HG03469 (cell line): ENCODE measurements around the gene METAP1D.

ENCODE experiments used
- ATAC-seq: cut with Tn5 transposase; IDR thresholded peaks from one replicate; pipeline ENCODE4 v1.9.1; 2021; ENCODE audit warnings: mild to moderate bottlenecking, moderate library complexity, moderate number of reproducible peaks; ENCODE audit not compliant: unreplicated experiment

Gene METAP1D

DNA sequence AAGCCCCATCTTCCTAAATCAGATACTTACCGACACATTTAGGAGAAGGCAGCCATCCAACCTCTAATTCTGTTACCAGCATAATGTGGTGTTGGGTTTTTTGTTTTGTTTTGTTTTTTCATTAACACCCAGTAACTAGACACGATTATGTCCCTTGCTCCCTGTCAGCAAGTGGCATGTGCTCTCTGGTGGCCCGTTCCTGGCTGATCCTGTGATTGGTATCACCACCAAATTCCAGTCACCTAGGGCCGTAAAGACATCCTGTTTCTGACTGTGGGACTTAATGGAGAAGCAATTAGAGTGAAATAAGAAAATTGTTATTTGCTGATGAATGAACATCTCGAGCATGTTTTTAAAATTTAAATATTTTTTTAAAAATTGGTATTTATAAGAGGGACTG is 79.7 kb downstream of the METAP1D start:
- ATAC-seq = no peak

DNA sequence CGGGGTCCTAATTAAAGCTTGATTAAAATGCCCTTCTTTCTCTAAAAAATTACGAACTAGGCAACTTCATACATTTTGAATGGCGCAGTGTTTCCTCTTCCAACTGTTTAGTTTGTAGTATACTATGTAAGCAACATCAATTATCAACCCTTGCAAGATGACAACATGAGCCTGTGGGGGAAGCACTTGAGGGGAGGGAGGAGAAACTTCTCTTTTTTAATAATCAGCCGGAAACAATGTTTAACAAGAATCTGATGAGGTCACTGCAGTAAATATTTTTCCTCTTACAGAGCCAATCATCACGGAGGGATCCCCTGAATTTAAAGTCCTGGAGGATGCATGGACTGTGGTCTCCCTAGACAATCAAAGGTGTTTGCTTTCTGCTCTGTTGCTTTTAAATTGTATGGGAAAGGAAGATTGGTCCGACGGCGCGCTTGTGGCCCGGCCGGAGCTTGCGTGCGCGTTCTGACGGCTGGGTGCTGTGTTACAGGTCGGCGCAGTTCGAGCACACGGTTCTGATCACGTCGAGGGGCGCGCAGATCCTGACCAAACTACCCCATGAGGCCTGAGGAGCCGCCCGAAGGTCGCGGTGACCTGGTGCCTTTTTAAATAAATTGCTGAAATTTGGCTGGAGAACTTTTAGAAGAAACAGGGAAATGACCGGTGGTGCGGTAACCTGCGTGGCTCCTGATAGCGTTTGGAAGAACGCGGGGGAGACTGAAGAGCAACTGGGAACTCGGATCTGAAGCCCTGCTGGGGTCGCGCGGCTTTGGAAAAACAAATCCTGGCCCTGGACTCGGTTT is 80.3 kb downstream of the METAP1D start:
- no peak for ATAC-seq

DNA sequence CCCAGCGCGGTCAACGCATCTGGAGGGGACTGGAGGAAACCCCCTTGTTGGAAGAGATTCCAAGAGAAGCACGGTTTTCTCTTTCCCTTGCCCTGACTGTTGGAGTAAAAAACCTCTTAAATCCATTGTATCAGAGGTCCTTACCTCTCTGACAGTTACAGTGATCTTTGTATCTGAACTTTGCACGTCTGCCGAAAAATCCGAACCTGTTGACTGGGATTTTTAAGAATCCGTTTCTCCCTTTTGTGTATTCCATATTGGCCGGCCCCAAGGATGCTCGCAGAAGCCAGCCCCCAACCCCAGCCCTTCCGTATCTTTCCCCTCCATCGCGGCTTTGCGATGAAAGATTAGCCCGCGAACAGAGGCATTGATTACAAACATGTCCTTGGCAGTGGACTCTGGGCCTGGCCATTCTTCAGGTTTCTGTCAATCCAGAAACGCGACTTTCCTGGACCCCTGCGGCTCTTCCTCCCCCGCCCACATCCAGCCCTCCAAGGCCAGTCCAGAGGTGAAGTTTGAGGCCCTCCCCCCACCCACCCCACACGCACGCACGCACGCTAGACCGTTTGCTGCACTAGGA is 81.0 kb downstream of the METAP1D start:
- no peak for ATAC-seq

DNA sequence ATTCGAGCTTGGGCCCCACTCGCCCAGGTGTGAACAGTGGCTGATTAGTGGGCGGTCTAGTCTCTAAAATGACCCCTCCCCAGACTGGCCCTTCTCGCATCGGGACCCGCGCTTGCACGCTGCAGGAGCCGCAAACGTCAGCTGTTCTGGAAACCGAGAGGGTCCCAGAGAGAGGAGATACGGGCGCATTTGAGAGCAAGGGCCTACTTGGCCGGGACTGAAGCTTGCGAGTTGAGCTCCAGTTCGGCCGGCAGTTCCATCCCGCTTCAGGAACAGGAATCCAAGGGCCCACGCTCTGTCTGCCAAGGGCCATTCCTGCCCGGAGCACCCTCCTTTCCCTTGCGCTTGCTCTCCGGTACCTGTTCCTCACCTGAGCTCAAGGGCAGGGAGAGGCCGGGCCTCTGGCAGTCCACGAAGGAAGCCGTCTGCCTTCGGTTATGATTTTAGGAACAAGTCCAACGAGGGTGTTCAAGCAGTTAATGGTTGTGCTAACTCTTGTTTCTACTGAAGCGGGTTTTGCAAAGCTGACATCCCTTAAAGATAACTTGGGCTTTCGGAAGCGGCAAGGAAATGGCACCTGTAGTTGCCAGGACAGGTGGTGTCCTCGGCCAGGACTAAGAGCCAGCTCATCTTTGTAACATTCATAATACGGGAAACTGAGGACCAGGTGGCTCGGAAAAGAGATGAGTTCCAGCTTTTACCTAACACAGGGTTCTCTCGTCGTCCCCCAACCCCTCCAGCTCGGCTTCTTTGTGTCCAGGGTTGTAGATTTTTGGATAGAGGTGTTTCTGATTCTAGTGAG is 81.7 kb downstream of the METAP1D start:
- ATAC-seq = no peak

DNA sequence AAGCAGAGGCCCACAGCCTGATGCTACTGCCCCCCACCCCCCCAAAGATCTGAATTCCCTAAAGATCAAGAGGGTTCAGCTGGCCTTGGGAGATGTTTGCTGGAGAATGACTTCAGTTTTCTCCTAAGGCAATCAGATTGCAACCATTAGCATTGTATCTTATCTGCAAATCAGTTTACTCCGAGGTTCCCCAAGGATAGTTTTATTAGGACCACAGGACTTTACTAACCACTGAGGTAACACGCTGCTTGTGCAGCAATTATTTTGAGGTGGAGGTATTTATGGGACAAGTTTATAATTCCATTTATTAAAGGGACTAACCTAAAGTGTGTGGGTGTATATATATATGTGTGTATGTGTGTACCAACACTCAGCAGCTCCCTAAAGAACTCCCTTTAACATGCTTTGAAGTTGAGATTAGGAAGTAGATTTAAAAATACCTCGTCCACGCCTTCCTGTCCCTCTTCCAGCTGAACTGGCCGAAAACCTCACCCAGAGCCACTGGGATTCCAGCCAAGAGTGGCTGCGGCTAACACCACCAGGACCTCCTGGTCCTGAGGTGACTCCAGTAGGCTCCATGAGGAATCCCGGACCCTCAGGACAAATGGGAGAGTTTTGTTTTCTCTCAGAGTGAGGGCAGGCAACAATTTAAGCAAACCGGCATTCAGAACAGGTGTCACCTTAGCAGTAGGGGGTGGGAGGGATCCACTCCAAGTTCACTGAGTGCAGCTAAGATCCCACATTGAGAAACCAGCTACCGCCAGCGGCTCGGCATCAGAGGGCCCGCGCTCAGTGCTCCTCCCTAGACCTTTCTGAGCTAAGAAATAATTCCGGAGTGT is 82.6 kb downstream of the METAP1D start:
- no peak for ATAC-seq

DNA sequence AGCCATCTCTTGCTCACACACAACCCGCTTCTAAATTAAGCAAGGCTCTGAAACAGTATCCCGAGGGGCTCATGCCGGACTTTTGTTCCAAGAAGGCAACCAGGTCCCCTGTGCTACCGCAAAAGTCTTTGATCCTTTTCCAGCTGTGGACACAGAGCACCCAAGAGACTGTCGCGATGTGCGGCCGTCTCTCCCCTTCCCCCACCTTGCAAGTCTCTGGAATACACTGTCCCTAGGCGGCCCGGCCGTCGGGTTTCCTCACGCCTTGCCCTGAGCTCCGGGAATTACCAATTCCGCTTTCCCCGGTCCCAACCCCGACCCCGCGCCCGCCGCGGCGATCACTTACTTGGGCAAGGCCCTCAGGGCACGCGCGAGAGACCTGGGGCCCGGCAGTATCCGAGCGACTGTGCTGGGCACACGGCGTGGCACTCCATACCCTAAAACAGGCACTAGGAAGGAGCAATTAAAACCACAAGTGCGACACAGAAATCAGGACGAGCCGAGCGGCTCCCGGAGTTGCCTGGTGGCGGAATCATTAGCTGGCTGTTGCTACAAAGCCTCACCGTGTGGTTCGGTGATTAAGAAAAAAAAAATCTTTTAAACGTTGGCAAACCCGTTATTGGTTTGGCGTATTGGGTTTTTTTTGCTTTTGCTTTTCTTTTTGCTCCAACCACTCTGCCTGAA is 83.3 kb downstream of the METAP1D start:
- no peak for ATAC-seq

DNA sequence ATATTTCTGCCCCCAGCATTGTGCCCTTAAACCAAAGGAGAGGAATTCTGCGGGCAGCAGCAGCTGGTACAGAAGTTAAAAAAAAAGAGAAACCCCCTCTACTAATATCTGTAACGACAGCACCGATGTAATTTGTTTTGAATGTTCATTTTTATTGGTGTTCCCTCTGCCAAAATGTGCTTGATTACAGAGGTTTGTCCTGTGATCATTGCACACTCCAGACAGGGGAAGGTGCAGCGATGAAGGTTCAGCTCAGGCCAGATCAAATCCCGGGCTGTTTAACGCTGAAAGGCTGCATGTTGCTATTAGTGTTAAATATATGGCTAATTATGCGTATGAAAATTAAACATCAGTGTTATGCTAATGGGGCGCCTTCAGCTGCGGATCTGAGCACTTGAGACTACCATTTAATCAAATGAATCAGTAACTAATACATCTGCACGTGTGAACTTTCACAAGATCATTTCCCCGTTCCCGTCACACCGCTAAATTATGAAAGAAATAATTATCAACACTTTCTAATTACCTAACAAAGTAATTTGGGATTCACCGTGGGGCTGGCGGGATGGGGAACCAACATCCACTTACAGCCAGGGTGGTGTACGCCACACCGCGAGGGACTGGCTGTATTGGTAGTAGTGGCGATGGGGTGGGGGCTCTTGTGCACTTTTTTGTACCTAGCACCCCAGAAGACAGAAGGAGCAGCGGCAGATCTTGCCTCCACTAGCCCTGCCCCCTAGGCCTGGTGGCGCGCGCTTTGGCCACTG is 84.1 kb downstream of the METAP1D start:
- ATAC-seq = no peak

DNA sequence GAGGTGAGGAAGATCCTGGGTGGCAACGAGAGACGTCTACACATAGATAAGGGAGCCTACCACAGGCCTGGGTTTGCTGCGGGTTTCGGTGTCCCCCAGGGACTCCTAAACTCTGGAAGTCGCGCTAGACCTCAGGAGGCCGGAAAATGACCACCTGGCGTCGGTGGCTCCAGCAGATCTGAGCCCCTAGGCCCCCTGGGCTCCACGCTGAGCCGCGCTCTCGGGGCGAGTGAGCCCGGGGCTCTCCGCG is 84.6 kb downstream of the METAP1D start:
- no peak for ATAC-seq

DNA sequence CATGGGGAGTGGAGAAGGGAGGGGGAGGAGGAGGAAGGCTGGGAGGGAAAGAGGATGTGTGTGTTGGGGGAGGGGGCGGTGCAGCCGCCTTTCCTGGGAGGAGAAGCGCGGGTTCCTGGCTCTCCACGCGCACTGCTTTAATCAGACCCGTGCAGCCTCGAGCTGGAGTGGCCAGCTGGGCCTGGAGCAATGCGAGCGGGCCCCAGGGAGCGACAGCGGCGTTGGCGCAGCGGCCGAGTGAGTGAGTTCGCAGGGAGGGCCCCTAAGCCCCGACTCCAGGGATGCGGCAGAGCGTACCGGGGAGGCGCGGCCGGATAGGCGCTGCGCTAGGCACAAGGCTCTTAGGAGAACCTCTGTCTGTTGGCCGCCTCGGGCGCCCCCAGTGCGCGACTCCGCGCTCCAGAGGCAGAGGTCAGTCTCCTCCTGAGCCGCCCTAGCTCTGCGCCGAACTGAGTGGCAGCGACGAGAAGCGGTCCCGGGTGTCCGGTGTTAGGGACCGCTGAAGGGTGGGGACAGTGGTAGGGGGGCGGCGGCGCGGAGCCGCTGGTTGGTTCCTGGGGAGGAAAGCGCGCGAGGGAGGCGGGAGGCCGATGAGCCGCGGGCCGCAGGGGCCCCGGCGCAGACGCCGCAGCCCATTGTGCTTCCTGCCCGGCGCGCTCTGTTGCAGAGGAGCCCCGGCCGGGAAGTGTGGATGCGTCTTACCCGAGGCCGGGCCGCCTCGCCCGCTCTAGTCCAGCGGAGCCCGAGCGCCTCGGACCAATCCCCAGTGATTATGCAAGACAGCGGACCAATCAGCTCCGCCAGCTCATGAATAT is 85.1 kb downstream of the METAP1D start:
- ATAC-seq = peak; percentile 81

DNA sequence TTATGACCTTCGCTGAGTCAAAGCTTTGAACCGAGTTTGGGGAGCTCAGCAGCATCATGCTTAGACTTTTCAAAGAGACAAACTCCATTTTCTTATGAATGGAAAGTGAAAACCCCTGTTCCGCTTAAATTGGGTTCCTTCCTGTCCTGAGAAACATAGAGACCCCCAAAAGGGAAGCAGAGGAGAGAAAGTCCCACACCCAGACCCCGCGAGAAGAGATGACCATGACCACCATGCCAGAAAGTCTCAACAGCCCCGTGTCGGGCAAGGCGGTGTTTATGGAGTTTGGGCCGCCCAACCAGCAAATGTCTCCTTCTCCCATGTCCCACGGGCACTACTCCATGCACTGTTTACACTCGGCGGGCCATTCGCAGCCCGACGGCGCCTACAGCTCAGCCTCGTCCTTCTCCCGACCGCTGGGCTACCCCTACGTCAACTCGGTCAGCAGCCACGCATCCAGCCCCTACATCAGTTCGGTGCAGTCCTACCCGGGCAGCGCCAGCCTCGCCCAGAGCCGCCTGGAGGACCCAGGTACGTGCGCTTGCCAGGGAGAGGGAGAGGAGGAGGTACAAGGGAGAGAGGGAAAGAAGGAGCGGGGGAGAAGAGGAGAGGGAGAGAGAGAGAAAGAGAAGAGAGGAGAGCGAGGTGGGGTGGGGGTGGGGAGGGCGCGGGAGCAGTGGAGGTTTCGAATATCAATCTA is 85.9 kb downstream of the METAP1D start, which contains the start of gene DLX1:
DLX1 (plus strand) TSS at position 48 of the 700 bp plus-strand sequence; CDS start at position 219, 171 bp downstream.
- no peak for ATAC-seq

DNA sequence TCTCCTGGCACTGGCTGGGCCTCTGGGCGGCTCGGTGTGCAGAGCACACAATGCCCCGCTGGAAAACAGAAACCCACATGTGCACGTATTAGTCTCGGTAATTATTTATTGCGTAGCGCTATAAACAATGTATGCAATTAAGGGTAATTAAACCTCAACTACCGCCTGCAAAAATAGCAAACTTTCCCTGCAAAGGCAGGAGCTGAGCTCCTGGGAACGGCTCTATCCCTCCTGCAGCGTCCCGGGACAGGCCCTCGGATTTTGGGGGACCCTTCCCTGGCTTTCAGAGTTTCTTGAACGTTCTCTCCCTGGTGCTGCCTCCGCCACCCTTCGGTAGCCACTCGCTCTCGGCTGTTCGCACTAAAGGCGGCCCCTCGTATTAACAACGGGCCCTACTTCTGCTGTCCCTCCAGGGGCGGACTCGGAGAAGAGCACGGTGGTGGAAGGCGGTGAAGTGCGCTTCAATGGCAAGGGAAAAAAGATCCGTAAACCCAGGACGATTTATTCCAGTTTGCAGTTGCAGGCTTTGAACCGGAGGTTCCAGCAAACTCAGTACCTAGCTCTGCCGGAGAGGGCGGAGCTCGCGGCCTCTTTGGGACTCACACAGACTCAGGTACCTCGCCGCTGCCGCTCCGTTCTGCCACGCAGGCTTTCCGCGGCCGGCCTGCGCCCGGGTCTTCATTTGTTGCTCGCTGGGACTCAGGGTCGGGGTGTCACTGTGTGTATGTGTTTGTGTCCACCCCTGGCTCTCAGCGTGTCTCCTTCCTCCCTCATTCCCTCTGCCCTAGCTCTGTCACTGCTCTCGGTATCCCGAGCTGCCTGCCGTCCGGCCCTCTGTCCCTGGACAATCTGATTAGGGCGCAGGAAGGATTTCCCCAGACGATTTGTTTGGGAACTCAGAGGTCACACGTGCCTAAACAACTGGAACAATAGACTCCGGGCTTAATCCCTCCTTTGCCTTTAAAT is 86.8 kb downstream of the METAP1D start:
- no peak for ATAC-seq

DNA sequence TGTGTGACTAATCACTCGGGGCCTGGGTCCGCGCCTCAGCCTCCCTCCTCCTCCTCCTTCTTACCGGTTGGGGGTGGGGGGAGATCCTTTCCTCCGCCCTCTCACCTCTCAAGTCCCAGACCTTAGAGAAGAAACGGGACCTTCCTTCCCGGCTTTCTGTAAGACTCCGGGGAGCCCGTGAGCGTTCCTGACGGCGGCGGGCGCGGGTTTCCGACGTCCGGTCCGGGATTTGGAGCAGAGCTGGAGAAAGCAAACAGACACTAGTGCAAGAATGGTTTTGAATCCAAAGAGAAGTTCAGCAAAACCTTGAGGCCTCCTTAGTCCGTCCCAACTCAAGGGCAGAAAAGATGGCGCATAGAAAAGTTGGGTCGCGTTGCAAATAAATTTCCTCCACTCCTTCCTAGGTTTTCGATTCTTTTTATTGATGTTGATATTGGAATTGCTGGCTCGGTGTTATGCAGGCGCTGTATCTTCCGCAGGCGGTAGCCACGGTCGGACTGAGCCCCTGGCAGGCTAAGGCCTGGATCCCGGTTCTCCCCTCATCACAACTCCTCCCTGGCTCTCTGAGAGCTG is 87.5 kb downstream of the METAP1D start:
- no peak for ATAC-seq

DNA sequence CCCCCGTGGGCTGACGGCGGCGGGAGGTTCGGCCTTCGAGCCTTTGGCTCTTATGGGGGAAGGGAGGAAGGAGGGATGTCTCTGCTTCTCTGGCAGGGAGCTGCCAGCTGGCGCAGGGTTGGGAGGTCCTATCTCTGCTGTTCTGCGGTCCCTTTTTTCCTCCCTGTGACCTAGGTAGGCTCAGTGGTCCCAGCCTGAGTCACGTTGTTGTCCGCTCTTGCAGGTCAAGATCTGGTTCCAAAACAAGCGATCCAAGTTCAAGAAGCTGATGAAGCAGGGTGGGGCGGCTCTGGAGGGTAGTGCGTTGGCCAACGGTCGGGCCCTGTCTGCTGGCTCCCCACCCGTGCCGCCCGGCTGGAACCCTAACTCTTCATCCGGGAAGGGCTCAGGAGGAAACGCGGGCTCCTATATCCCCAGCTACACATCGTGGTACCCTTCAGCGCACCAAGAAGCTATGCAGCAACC is 88.1 kb downstream of the METAP1D start:
- ATAC-seq = no peak

DNA sequence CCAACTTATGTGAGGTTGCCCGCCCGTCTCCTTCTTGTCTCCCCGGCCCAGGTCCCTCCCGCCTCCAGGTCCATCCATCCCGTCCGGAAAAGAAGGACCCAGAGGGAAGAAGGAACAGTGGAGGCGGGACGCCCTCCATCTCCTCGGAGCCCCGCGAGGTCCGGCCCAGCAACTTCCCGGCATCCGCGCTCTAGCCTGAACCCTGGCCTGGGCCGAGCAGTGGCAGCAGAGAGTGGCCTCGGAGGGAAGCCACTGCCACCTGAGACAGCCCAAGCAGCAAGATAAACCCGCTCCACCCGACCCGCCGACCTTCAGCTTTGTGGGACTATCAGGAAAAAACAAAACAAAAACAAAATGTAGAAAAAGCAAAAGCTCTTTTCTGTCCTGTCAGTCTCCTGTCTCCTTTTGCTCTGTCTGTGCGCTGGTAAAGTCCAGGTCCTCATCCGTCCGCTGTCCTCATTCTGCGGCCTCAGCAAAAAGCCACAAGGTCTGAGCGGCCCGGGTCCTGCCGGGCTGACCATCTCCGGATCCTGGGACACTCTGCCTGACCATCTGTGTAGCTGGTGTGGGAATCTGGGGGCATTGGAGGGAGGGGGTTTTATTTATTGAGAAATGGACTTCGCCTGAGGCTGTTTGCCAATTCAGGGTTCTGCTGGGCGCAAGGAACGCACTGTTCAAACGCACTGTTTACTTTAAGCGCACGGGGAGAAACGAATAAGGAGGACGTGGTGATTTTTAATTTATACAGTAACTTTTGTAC is 88.7 kb downstream of the METAP1D start:
- no peak for ATAC-seq

DNA sequence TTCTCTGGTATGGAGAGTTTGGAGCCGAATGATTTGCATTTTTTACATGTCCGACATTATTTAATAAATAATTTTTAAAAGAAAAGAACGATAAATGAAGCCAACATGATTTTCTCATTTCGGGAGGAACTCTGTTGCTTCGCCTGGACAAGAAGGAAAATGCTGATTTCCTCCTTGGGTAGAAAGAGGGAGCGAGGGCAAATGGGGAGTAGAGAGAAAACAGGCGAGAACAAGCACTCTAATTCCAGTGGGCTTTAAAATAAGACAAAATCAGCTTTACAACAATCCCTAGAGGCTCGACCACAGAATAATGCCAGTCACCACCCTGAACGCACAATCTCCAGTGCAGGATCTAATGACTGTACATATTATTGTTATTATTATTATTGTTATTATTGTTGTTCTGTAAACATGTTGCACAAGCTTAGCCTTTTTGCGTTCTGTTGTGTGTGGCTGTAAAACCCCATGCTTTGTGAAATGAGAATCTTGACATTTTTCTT is 89.3 kb downstream of the METAP1D start:
- no peak for ATAC-seq

DNA sequence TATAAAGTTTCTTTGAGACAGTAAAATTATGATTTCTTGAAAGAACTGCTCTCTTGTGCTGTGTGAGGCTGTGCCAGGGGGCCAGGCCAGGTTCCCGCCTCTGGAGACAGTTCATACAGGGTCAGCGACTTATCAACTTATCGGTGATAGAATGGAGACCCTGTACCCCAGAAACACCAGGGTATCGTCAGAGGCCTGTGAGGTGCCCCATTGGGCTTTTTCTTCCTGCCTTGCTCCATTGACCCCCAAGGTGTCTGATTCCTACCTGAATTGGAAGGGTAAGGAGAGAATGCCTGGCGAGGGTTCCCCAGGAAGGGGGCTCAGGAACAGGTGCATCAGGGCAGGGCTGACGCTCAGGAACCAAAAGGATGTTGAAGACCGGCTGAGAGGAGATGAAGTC is 89.9 kb downstream of the METAP1D start:
- no peak for ATAC-seq
